GM06990 (cell line): ENCODE results near the gene FDPS.

Source experiments
- DNase-seq: peaks from one replicate; pipeline ENCODE4 v3.0.0-alpha.2; 2011; ENCODE audit not compliant: insufficient read length; ENCODE audit errors: extremely low read depth
- H3K27me3 ChIP-seq: replicated peaks from 2 replicates; pipeline ENCODE4 v1.6.0; 2011; ENCODE audit warnings: low read length; ENCODE audit not compliant: control insufficient read depth, insufficient read depth
- H3K36me3 ChIP-seq: 2 replicates; pipeline ENCODE4 v1.5.1; 2011; ENCODE audit warnings: low read length; ENCODE audit not compliant: control insufficient read depth, insufficient read depth
- H3K4me3 ChIP-seq: replicated peaks from 2 replicates; pipeline ENCODE4 v1.5.1; 2011; ENCODE audit warnings: low read depth, mild to moderate bottlenecking, control low read depth, low read length
- CTCF ChIP-seq: IDR thresholded peaks from 2 replicates; pipeline ENCODE4 v1.5.1; 2011; ENCODE audit warnings: low read length, control low read depth, mild to moderate bottlenecking, inconsistent platforms; ENCODE audit not compliant: insufficient read depth, poor library complexity, severe bottlenecking

The FDPS gene

GRCh38 chr1:155273343-155274245 lies 35.1 kb upstream of the FDPS start, which contains the start of gene CLK2:
CLK2 (minus strand) TSS chr1:155273504; CDS start chr1:155270977, 2,527 bp downstream.
- peak within 1 kb of the TSS; percentile 91 for H3K4me3 ChIP-seq
- no peaks in the 10 kb centered on the region for H3K27me3 ChIP-seq
- H3K36me3 ChIP-seq = peaks cover 9% of the 10 kb centered on the region
- DNase-seq = peak; percentile 99
- no peak for TF ChIP-seq CTCF

- Histone ChIP-seq H3K4me3 (peak within 1 kb of the TSS; percentile 74), H3K36me3 (no peaks in the 10 kb centered on the region), H3K27me3 (no peaks in the 10 kb centered on the region)
- DNase-seq = peak; percentile 90
- TF ChIP-seq CTCF = peak; percentile 41
These were observed 31.4 kb upstream of the FDPS start, which contains the start of gene HCN3 for GRCh38 chr1:155277070-155277901. HCN3 (plus strand) TSS chr1:155277463; CDS start chr1:155277591, 128 bp downstream.

- Histone ChIP-seq H3K27me3 (no peaks in the 10 kb centered on the region), H3K36me3 (no peaks in the 10 kb centered on the region), H3K4me3 (peak overlapping the region; percentile 74)
- DNase-seq = peak; percentile 54
- peak; percentile 46 for TF ChIP-seq CTCF
These were observed 30.6 kb upstream of the FDPS start for GRCh38 chr1:155277902-155278688.

- Histone ChIP-seq H3K4me3 (peak overlapping the region; percentile 74), H3K27me3 (no peaks in the 10 kb centered on the region), H3K36me3 (no peaks in the 10 kb centered on the region)
- no peak for TF ChIP-seq CTCF
- DNase-seq = no peak
These were observed 29.9 kb upstream of the FDPS start for GRCh38 chr1:155278689-155279160.

- Histone ChIP-seq H3K4me3 (no peak overlapping the region), H3K27me3 (no peaks in the 10 kb centered on the region), H3K36me3 (no peaks in the 10 kb centered on the region)
- no peak for TF ChIP-seq CTCF
- DNase-seq = no peak
These were observed 29.4 kb upstream of the FDPS start for GRCh38 chr1:155279268-155279667.
